Endothelial cell of umbilical vein (primary cell): ENCODE measurements around the gene OR52I1. TPM values are rescaled to one million over a fixed set of nuclear protein-coding genes. Genes with fewer than 3 reads are reported as not detected.

ENCODE experiments used
- BruUV-seq: library from RNA; stranded (reverse); fragments of 400-500 nt; replicated peaks from 2 replicates; lab custom pipeline; 2021; lab: Mats Ljungman, UMichigan
- CTCF ChIA-PET: fragments of 300-600, 350-600 bp; sonication (Branson Sonifier 250); formaldehyde crosslinking; loops from one replicate; lab custom pipeline; 2021; ENCODE audit warnings: antibody characterized with exemption, inconsistent platforms; lab: Charles Lee
- POLR2A ChIA-PET: fragments of 300-600, 350-600 bp; sonication (Branson Sonifier 250); formaldehyde crosslinking; loops from one replicate; lab custom pipeline; 2021; ENCODE audit warnings: antibody characterized with exemption, inconsistent platforms; lab: Charles Lee
- DNase-seq: peaks from one replicate; pipeline ENCODE4 v3.0.0-alpha.2; 2011; ENCODE audit warnings: low read depth, low spot score
- FAIRE-seq: peaks from 2 replicates; lab custom pipeline; 2011; peaks lifted over from hg19 to GRCh38; lab: Jason Lieb, UNC
- H2AFZ ChIP-seq: 2 replicates; pipeline ENCODE4 v1.6.0; 2012; ENCODE audit warnings: low read depth, low read length, control low read depth, inconsistent platforms
- H3K27ac ChIP-seq: 2 replicates; pipeline ENCODE4 v1.5.1; 2011; ENCODE audit warnings: low read depth, mild to moderate bottlenecking, control low read depth, low read length, moderate library complexity; ENCODE audit not compliant: insufficient read depth
- H3K27me3 ChIP-seq, 2 experiments: 2 replicates each; pipeline versions ENCODE4 v1.6.0 to v1.6.1; 2011; ENCODE audit warnings: low read length in 2 of 2, mixed read lengths in 1 of 2; ENCODE audit not compliant: control insufficient read depth in 2 of 2, insufficient read depth in 2 of 2
- H3K36me3 ChIP-seq, 2 experiments: 2 replicates in 1 of 2; 3 replicates in 1 of 2; pipeline ENCODE4 v1.5.1; 2011; ENCODE audit warnings: low read length in 2 of 2, mild to moderate bottlenecking in 1 of 2, moderate library complexity in 1 of 2; ENCODE audit not compliant: control insufficient read depth in 2 of 2, insufficient read depth in 2 of 2; ENCODE audit errors: extremely low read depth in 1 of 2
- H3K4me1 ChIP-seq: 3 replicates; pipeline ENCODE4 v1.5.1; 2011; ENCODE audit warnings: mild to moderate bottlenecking, low read length; ENCODE audit not compliant: control insufficient read depth, insufficient read depth; ENCODE audit errors: extremely low read depth
- H3K4me2 ChIP-seq: 2 replicates; pipeline ENCODE4 v1.6.1; 2011; ENCODE audit warnings: low read length, control low read depth, mixed read lengths; ENCODE audit not compliant: insufficient read depth
- H3K4me3 ChIP-seq, 3 experiments: fragments of 200-600 bp in 1 of 3; sonication (generic), shearing (Covaris generic) in 1 of 3; replicated peaks in 1 of 3; 2 replicates each; pipeline ENCODE4 v1.5.1; 2011 to 2016; ENCODE audit warnings: control low read depth in 3 of 3, low read length in 3 of 3, mild to moderate bottlenecking in 2 of 3, inconsistent platforms in 1 of 3, low read depth in 1 of 3, moderate library complexity in 1 of 3; ENCODE audit not compliant: insufficient read depth in 1 of 3
- H3K79me2 ChIP-seq: 2 replicates; pipeline ENCODE4 v1.6.0; 2012; ENCODE audit warnings: low read length, inconsistent platforms; ENCODE audit not compliant: control insufficient read depth, insufficient read depth
- H3K9ac ChIP-seq: replicated peaks from 2 replicates; pipeline ENCODE3; 2011; ENCODE audit warnings: low read length, control low read depth; ENCODE audit not compliant: insufficient read depth; ENCODE audit errors: extremely low read depth
- H3K9me1 ChIP-seq: replicated peaks from 3 replicates; pipeline ENCODE4 v1.6.0; 2011; ENCODE audit warnings: mild to moderate bottlenecking, low read length; ENCODE audit not compliant: control insufficient read depth, insufficient read depth; ENCODE audit errors: extremely low read depth
- H3K9me3 ChIP-seq: replicated peaks from 2 replicates; pipeline ENCODE4 v1.5.1; 2012; ENCODE audit warnings: low read length, inconsistent platforms; ENCODE audit not compliant: control insufficient read depth, insufficient read depth
- H4K20me1 ChIP-seq: replicated peaks from 2 replicates; pipeline ENCODE3; 2011; ENCODE audit warnings: mild to moderate bottlenecking, low read length; ENCODE audit not compliant: control insufficient read depth, insufficient read depth; ENCODE audit errors: extremely low read depth
- EZH2 ChIP-seq: IDR thresholded peaks from 2 replicates; pipeline ENCODE4 v1.6.1; 2012; ENCODE audit warnings: borderline replicate concordance, low read depth, mild to moderate bottlenecking, moderate library complexity, low read length, inconsistent platforms; ENCODE audit not compliant: severe bottlenecking
- FOS ChIP-seq: IDR thresholded peaks from 2 replicates; pipeline ENCODE4 v1.6.1; 2011; ENCODE audit warnings: mild to moderate bottlenecking, low read length, moderate library complexity, borderline replicate concordance; ENCODE audit not compliant: insufficient read depth
- GATA2 ChIP-seq: IDR thresholded peaks from 2 replicates; pipeline ENCODE4 v1.7.0; 2011; ENCODE audit warnings: low read depth, mild to moderate bottlenecking, moderate library complexity, mixed read lengths, low read length; ENCODE audit not compliant: insufficient read length, insufficient read depth
- JUN ChIP-seq: IDR thresholded peaks from 2 replicates; pipeline ENCODE4 v1.6.1; 2011; ENCODE audit warnings: borderline replicate concordance, low read depth; ENCODE audit not compliant: insufficient read length, insufficient read depth
- MYC ChIP-seq: IDR thresholded peaks from one replicate; pipeline ENCODE4 v1.6.1; 2011; ENCODE audit warnings: mild to moderate bottlenecking, low read depth, low read length
- POLR2A ChIP-seq: IDR thresholded peaks from 2 replicates; pipeline ENCODE4 v1.6.1; 2012; ENCODE audit warnings: low read depth, mild to moderate bottlenecking, control low read depth, low read length
- POLR2AphosphoS5 ChIP-seq: IDR thresholded peaks from 2 replicates; pipeline ENCODE4 v1.6.1; 2012; ENCODE audit warnings: low read depth, mild to moderate bottlenecking, control low read depth, low read length, moderate library complexity; ENCODE audit not compliant: insufficient read depth
- dilution Hi-C: fragments of 300-500 bp; cut with MboI; formaldehyde crosslinking; loops from one replicate; pipeline ENCODE4 v1.15.0; 2019; ENCODE audit warnings: low sequenced_read_pairs; ENCODE audit not compliant: extremely low pct_ligation_motif_present
- intact Hi-C: fragments of 100-400 bp; cut with micrococcal nuclease; formaldehyde crosslinking; loops from one replicate; pipeline ENCODE4 v1.10.0; 2022
- polyA plus RNA-seq, 4 experiments: library from polyadenylated mRNA; depleted of rRNA in 3 of 4; stranded (reverse) in 3 of 4; unstranded in 1 of 4; fragments of >200 nt; gene quantifications; 2 replicates each; pipeline versions ENCODE4 v1.2.1 to v1.2.3, GENCODE V29; 2011 to 2012; ENCODE audit warnings: missing spikeins in 1 of 4
- total RNA-seq: library from RNA; stranded (reverse); gene quantifications from 2 replicates; pipeline ENCODE4 v1.2.3, GENCODE V29; 2021
- TF ChIP-seq, protein P1 (sequence below), 2 donors: IDR thresholded peaks; 1 replicate in 1 of 2; 2 replicates in 1 of 2; pipeline ENCODE4 v1.5.1; 2011; ENCODE audit warnings: low read length in 2 of 2, mild to moderate bottlenecking in 2 of 2, moderate library complexity in 2 of 2, control low read depth in 1 of 2, inconsistent platforms in 1 of 2, low read depth in 1 of 2; ENCODE audit not compliant: insufficient read depth in 1 of 2; ENCODE audit errors: extremely low read depth in 1 of 2
- TF ChIP-seq, protein P2 (sequence below): IDR thresholded peaks from 2 replicates; pipeline ENCODE4 v1.6.1; 2011; ENCODE audit not compliant: insufficient read depth, insufficient read length

Gene OR52I1
- total and polyA plus RNA-seq, 2 donors (not counting 3 experiments of a cell fraction or from before 2014, with no cell fraction given): not detected

DNA sequence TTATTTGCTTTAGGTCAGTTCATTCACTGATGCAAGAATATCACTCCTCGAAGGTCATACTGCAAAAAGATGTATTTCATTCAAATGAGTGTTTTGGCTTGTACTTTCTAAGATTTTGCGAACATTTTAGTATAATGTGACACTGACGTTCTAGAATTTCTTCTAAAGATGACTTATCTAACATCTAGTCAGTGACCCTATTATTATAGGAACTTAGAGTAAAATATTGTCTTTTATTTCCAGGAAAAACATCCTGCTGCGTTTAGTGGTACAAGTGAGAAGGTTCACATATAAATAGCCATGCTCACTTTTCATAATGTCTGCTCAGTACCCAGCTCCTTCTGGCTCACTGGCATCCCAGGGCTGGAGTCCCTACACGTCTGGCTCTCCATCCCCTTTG is 48.9 kb upstream of the OR52I1 start, which contains the start of gene OR52M1:
TSS of gene OR52M1 (plus strand) at position 301 of the 400 bp plus-strand sequence. CDS start at position 301, 0 bp downstream.
- no TSS peak for BruUV-seq
- FAIRE-seq (no peak), DNase-seq (no peak)
- Histone ChIP-seq H3K36me3 (no peaks in the 10 kb centered on the region), H3K27ac (no peak within 1 kb of the TSS), H2AFZ (no peak within 1 kb of the TSS), H3K9me1 (no peaks in the 10 kb centered on the region), H3K9me3 (no peaks in the 10 kb centered on the region), H3K4me3 (no peak within 1 kb of the TSS), H4K20me1 (no peaks in the 10 kb centered on the region), H3K4me1 (peaks cover 9% of the 10 kb centered on the region), H3K4me2 (no peak within 1 kb of the TSS), H3K9ac (no peak within 1 kb of the TSS), H3K79me2 (no peaks in the 10 kb centered on the region), H3K27me3 (peaks cover 2% of the 10 kb centered on the region in 2 experiments)
- POLR2A ChIA-PET: no interaction called here
- CTCF ChIA-PET: interaction anchor here (7.7 kb wide), 1 partner anchor 358 kb away, joined by 238 read pairs; no protein-coding TSS in a partner anchor
- dilution Hi-C loops: no loop called here
- intact Hi-C loops: no loop called here
- TF ChIP-seq GATA2 (no peak), POLR2AphosphoS5 (no peak), EZH2 (no peak), JUN (no peak), MYC (no peak), POLR2A (no peak), FOS (no peak)
- TF ChIP-seq, protein P1, sequence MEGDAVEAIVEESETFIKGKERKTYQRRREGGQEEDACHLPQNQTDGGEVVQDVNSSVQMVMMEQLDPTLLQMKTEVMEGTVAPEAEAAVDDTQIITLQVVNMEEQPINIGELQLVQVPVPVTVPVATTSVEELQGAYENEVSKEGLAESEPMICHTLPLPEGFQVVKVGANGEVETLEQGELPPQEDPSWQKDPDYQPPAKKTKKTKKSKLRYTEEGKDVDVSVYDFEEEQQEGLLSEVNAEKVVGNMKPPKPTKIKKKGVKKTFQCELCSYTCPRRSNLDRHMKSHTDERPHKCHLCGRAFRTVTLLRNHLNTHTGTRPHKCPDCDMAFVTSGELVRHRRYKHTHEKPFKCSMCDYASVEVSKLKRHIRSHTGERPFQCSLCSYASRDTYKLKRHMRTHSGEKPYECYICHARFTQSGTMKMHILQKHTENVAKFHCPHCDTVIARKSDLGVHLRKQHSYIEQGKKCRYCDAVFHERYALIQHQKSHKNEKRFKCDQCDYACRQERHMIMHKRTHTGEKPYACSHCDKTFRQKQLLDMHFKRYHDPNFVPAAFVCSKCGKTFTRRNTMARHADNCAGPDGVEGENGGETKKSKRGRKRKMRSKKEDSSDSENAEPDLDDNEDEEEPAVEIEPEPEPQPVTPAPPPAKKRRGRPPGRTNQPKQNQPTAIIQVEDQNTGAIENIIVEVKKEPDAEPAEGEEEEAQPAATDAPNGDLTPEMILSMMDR (IDR thresholded peaks at IDR 0.05; ENCODE audit: extremely low read depth in 1 of 2, insufficient read depth in 1 of 2, low read depth in 1 of 2, low read length in 2 of 2): no peak
- TF ChIP-seq, protein P2, sequence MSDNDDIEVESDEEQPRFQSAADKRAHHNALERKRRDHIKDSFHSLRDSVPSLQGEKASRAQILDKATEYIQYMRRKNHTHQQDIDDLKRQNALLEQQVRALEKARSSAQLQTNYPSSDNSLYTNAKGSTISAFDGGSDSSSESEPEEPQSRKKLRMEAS: no peak
